GM12878 (cell line): Measurements from ENCODE around the gene KERA. TPM values are rescaled to one million over a fixed set of nuclear protein-coding genes. Genes with fewer than 3 reads are reported as not detected.

ENCODE experiments used
- ASH2L ChIP-seq: fragments of 300-600, 200-600 bp; sonication (generic); IDR thresholded peaks from 2 replicates; pipeline ENCODE4 v1.6.1; 2017; ENCODE audit warnings: low read depth, mild to moderate bottlenecking, borderline replicate concordance
- BCLAF1 ChIP-seq: fragments of 450-650 bp; IDR thresholded peaks from 2 replicates; pipeline ENCODE4 v1.6.1; 2017; ENCODE audit warnings: antibody characterized with exemption, mild to moderate bottlenecking, moderate library complexity
- BHLHE40 ChIP-seq, 2 experiments: fragments of 450-650 bp in 1 of 2; IDR thresholded peaks; 2 replicates each; pipeline ENCODE4 v1.6.1; 2011 to 2017; ENCODE audit warnings: low read depth in 2 of 2, borderline replicate concordance in 1 of 2, improper control_type of control experiment in 1 of 2, low read length in 1 of 2, mild to moderate bottlenecking in 1 of 2
- BMI1 ChIP-seq: fragments of 450-650 bp; IDR thresholded peaks from 2 replicates; pipeline ENCODE4 v1.6.1; 2016; ENCODE audit warnings: mild to moderate bottlenecking, moderate library complexity, borderline replicate concordance
- CBFB ChIP-seq: IDR thresholded peaks from 2 replicates; pipeline ENCODE4 v1.6.1; 2016; ENCODE audit warnings: antibody characterized with exemption, low read depth
- CREB1 ChIP-seq: IDR thresholded peaks from 2 replicates; pipeline ENCODE4 v1.6.1; 2012; ENCODE audit warnings: low read depth, mild to moderate bottlenecking, inconsistent platforms
- EGR1 ChIP-seq, 2 experiments: IDR thresholded peaks; 1 replicate in 1 of 2; 2 replicates in 1 of 2; pipeline ENCODE4 v1.6.1; 2011 to 2012; ENCODE audit warnings: low read depth in 2 of 2, low read length in 2 of 2, borderline replicate concordance in 1 of 2, mild to moderate bottlenecking in 1 of 2, moderate library complexity in 1 of 2
- ESRRA ChIP-seq: IDR thresholded peaks from 2 replicates; pipeline ENCODE4 v1.6.1; 2012; ENCODE audit warnings: mild to moderate bottlenecking, low read length, improper control_type of control experiment
- IRF4 ChIP-seq: IDR thresholded peaks from 2 replicates; pipeline ENCODE4 v1.6.1; 2011; ENCODE audit warnings: low read depth, low read length
- JUNB ChIP-seq: IDR thresholded peaks from 2 replicates; pipeline ENCODE4 v1.6.1; 2016; ENCODE audit warnings: antibody characterized with exemption, mild to moderate bottlenecking
- JUND ChIP-seq: IDR thresholded peaks from 2 replicates; pipeline ENCODE4 v1.6.1; 2012; ENCODE audit warnings: low read depth, mild to moderate bottlenecking, low read length, improper control_type of control experiment, moderate library complexity
- MXI1 ChIP-seq: fragments of 150-350 bp; IDR thresholded peaks from 2 replicates; pipeline ENCODE4 v1.6.1; 2011; ENCODE audit warnings: low read depth, mild to moderate bottlenecking, inconsistent platforms, low read length, improper control_type of control experiment
- MYC ChIP-seq: IDR thresholded peaks from 2 replicates; pipeline ENCODE4 v1.6.1; 2011; ENCODE audit warnings: mild to moderate bottlenecking, low read length, moderate library complexity, inconsistent platforms; ENCODE audit not compliant: insufficient read depth, insufficient replicate concordance, insufficient read length, severe bottlenecking
- RELA ChIP-seq: fragments of 450-650 bp; IDR thresholded peaks from 2 replicates; pipeline ENCODE4 v1.8.0; 2014; ENCODE audit warnings: borderline replicate concordance; ENCODE audit not compliant: partially characterized antibody
- RFX5 ChIP-seq: IDR thresholded peaks from 2 replicates; pipeline ENCODE4 v1.6.1; 2011; ENCODE audit warnings: low read depth, low read length, improper control_type of control experiment
- SREBF1 ChIP-seq: IDR thresholded peaks from 2 replicates; pipeline ENCODE4 v1.6.1; 2012; ENCODE audit warnings: mild to moderate bottlenecking, low read length
- SUZ12 ChIP-seq: fragments of 200-600 bp; sonication (generic); IDR thresholded peaks from one replicate; pipeline ENCODE4 v1.6.1; 2018; ENCODE audit warnings: antibody characterized with exemption, mild to moderate bottlenecking; ENCODE audit not compliant: unreplicated experiment
- TAF1 ChIP-seq: IDR thresholded peaks from 2 replicates; pipeline ENCODE4 v1.6.1; 2011; ENCODE audit warnings: mild to moderate bottlenecking, low read depth, low read length, borderline replicate concordance
- TCF12 ChIP-seq: IDR thresholded peaks from 2 replicates; pipeline ENCODE4 v1.6.1; 2011; ENCODE audit warnings: low read depth, mild to moderate bottlenecking, low read length
- TCF7 ChIP-seq: IDR thresholded peaks from 2 replicates; pipeline ENCODE4 v1.6.1; 2014; ENCODE audit warnings: antibody characterized with exemption, borderline replicate concordance
- WRNIP1 ChIP-seq: IDR thresholded peaks from 2 replicates; pipeline ENCODE4 v1.6.1; 2011; ENCODE audit warnings: low read depth, low read length, improper control_type of control experiment, borderline replicate concordance
- ZNF217 ChIP-seq: fragments of 450-650 bp; IDR thresholded peaks from 2 replicates; pipeline ENCODE4 v1.6.1; 2017; ENCODE audit warnings: antibody characterized with exemption, mild to moderate bottlenecking
- ZNF622 ChIP-seq: fragments of 450-650 bp; IDR thresholded peaks from 2 replicates; pipeline ENCODE4 v1.6.1; 2017; ENCODE audit warnings: mild to moderate bottlenecking, inconsistent platforms
- ZZZ3 ChIP-seq: IDR thresholded peaks from 2 replicates; pipeline ENCODE4 v1.6.1; 2011; ENCODE audit warnings: low read depth; ENCODE audit not compliant: control insufficient read depth, insufficient read length
- polyA plus RNA-seq, 11 experiments: library from polyadenylated mRNA; depleted of rRNA in 4 of 11; unstranded in 6 of 11; stranded (reverse) in 5 of 11; fragments of >200 nt; fragmentation: Nextera tagmentation in 4 of 11; fragmentation: Illumina TruSeq in 1 of 11; extraction: Ambion mirVana in 4 of 11; extraction: Trizol in 1 of 11; gene quantifications; 1 replicate in 1 of 11; 2 replicates in 10 of 11; pipeline versions ENCODE4 v1.2.1 to v1.2.3, GENCODE V29; 2011 to 2016; ENCODE audit warnings: inconsistent platforms in 2 of 11, missing spikeins in 2 of 11, low read depth in 1 of 11
- total RNA-seq, 4 experiments: library from RNA; depleted of rRNA in 3 of 4; stranded (reverse); fragments of >200 nt in 3 of 4; fragmentation: Illumina TruSeq in 1 of 4; extraction: Trizol in 1 of 4; gene quantifications; 2 replicates each; pipeline versions ENCODE4 v1.2.1 to v1.2.3, GENCODE V29; 2013 to 2021

Gene KERA
- total and polyA plus RNA-seq, 10 of the 15 experiments (the other 5 are each of a cell fraction or from before 2014, with no cell fraction given): not detected

DNA sequence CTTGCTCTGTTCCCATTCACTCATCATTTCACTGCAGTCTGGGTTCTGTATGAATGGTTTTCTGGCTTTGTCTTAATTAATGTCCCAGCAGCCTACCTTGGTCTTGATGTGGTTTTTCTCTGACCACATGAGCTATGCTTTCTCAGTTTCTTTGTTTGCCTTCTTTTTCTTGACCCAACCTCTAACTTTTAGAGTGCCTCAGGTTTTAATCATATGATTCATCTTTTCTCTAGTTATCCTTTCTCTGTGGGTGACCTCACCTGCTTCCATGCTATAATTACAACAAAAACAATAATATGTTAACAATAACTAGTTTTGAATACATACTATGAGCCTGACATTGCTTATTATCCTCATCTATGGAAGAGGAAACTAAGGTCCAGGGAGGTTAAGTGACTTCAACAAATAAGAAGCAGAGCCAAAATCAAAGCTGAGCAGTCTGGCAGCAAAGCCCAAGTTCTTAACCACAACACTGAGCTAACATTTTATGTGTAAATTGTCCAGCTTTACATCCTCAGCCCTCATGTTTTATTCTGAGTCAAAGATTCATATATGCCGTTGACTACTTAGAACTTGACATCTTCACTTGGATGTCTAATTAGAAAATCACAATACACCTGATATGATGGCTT lies 48.4 kb downstream of the KERA start (continued):
- TF ChIP-seq ZNF217 (peak; percentile 48; the same call in 1 of the 2 replicates), TCF7 (peak; percentile 96), CREB1 (no peak), BMI1 (peak; percentile 33; the same call in 1 of the 2 replicates), ESRRA (no peak), ASH2L (no peak), SREBF1 (no peak), TCF12 (no peak), SUZ12 (no peak), MXI1 (no peak), RELA (no peak), MYC (no peak), EGR1 (IDR thresholded peaks at IDR 0.05; ENCODE audit: borderline replicate concordance in 1 of 2, low read depth in 2 of 2, low read length in 2 of 2) (no peak), JUND (0 out of 2 replicates have a peak, but pooled peaks have one; percentile 12), WRNIP1 (no peak), RFX5 (no peak), JUNB (peak; percentile 72), CBFB (peak; percentile 90), ZNF622 (no peak), TAF1 (no peak), IRF4 (0 out of 2 replicates have a peak, but pooled peaks have one; percentile 46), BCLAF1 (no peak), BHLHE40 (IDR thresholded peaks at IDR 0.05; ENCODE audit: borderline replicate concordance in 1 of 2, low read depth in 2 of 2, low read length in 1 of 2) (peak; percentile 61 to 66; a peak in 3 of 4 replicates), ZZZ3 (no peak)
